CD14-positive monocyte (primary cell): ENCODE results near the gene OGFOD3. TPM values are rescaled to one million over a fixed set of nuclear protein-coding genes. Genes with fewer than 3 reads are reported as not detected.

Experiments used
- DNase-seq, 3 donors: peaks; one replicate each; pipeline ENCODE4 v3.0.0-alpha.2; 2011 to 2022
- H2AFZ ChIP-seq: 2 replicates; pipeline ENCODE4 v1.6.0; 2012; ENCODE audit warnings: mild to moderate bottlenecking, low read depth, low read length, inconsistent platforms; ENCODE audit not compliant: insufficient read depth, poor library complexity, severe bottlenecking
- H3K27ac ChIP-seq, 2 donors: 1 replicate in 1 of 2; 2 replicates in 1 of 2; pipeline ENCODE4 v1.5.1; 2012 to 2013; ENCODE audit warnings: low read length in 2 of 2, control low read depth in 1 of 2, inconsistent platforms in 1 of 2, low read depth in 1 of 2, mild to moderate bottlenecking in 1 of 2
- H3K27me3 ChIP-seq, 2 donors: one replicate each; pipeline versions ENCODE4 v1.6.0 to v1.6.1; 2011 to 2013; ENCODE audit warnings: low read length in 2 of 2; ENCODE audit not compliant: control insufficient read depth in 2 of 2, insufficient read depth in 2 of 2
- H3K36me3 ChIP-seq, 2 donors: replicated peaks in 1 of 2; 1 replicate in 1 of 2; 2 replicates in 1 of 2; pipeline versions ENCODE4 v1.5.1 to v1.6.1; 2012 to 2013; ENCODE audit warnings: low read length in 2 of 2, control low read depth in 1 of 2, inconsistent platforms in 1 of 2, mild to moderate bottlenecking in 1 of 2; ENCODE audit not compliant: insufficient read depth in 2 of 2, control insufficient read depth in 1 of 2
- H3K4me1 ChIP-seq, 2 donors: 1 replicate in 1 of 2; 2 replicates in 1 of 2; pipeline versions ENCODE4 v1.5.1 to v1.6.1; 2012 to 2013; ENCODE audit warnings: low read length in 2 of 2, control low read depth in 1 of 2, inconsistent platforms in 1 of 2, mild to moderate bottlenecking in 1 of 2, moderate library complexity in 1 of 2; ENCODE audit not compliant: insufficient read depth in 2 of 2, control insufficient read depth in 1 of 2
- H3K4me2 ChIP-seq: replicated peaks from 2 replicates; pipeline ENCODE3; 2012; ENCODE audit warnings: low read length, moderate library complexity, mild to moderate bottlenecking; ENCODE audit not compliant: poor library complexity, severe bottlenecking; ENCODE audit errors: extremely low read depth
- H3K4me3 ChIP-seq, 3 experiments: fragments of 200-600 bp in 1 of 3; sonication (generic) in 1 of 3; replicated peaks in 1 of 3; 1 replicate in 2 of 3; 2 replicates in 1 of 3; pipeline ENCODE4 v1.5.1; 2011 to 2013; ENCODE audit warnings: low read length in 3 of 3, mild to moderate bottlenecking in 3 of 3, control low read depth in 2 of 3, low read depth in 2 of 3, inconsistent platforms in 1 of 3, moderate library complexity in 1 of 3
- H3K79me2 ChIP-seq: 2 replicates; pipeline ENCODE4 v1.6.0; 2012; ENCODE audit warnings: mild to moderate bottlenecking, control low read depth, inconsistent platforms, low read length, moderate library complexity; ENCODE audit not compliant: insufficient read depth
- H3K9ac ChIP-seq: 2 replicates; pipeline ENCODE4 v1.6.0; 2017; ENCODE audit warnings: low read length, mild to moderate bottlenecking; ENCODE audit not compliant: insufficient read depth, poor library complexity, severe bottlenecking
- H3K9me3 ChIP-seq, 2 donors: replicated peaks in 1 of 2; 1 replicate in 1 of 2; 2 replicates in 1 of 2; pipeline versions ENCODE4 v1.5.1 to v1.6.1; 2012 to 2013; ENCODE audit warnings: low read length in 2 of 2, control low read depth in 1 of 2; ENCODE audit not compliant: control insufficient read depth in 1 of 2, insufficient read depth in 1 of 2
- H4K20me1 ChIP-seq: 2 replicates; pipeline ENCODE4 v1.6.0; 2012; ENCODE audit warnings: mild to moderate bottlenecking, low read length, control low read depth, moderate library complexity; ENCODE audit not compliant: insufficient read depth
- H3K27ac Mint-ChIP-seq, 7 donors: one replicate each; pipeline ENCODE4 v1.8.0; 2020; ENCODE audit warnings: mild to moderate bottlenecking in 7 of 7, mixed read lengths in 7 of 7, moderate library complexity in 6 of 7, inconsistent platforms in 2 of 7
- H3K27me3 Mint-ChIP-seq, 3 donors: one replicate each; pipeline ENCODE4 v1.8.0; 2021 to 2022; ENCODE audit warnings: low read depth in 3 of 3, mild to moderate bottlenecking in 3 of 3, mixed read lengths in 3 of 3, moderate library complexity in 3 of 3, inconsistent platforms in 1 of 3
- H3K36me3 Mint-ChIP-seq, 2 donors: one replicate each; pipeline ENCODE4 v1.8.0; 2020; ENCODE audit warnings: mixed read lengths in 2 of 2, inconsistent platforms in 1 of 2, mild to moderate bottlenecking in 1 of 2
- H3K4me1 Mint-ChIP-seq: one replicate; pipeline ENCODE4 v1.8.0; 2020; ENCODE audit warnings: mild to moderate bottlenecking, mixed read lengths
- H3K4me3 Mint-ChIP-seq, 2 donors: one replicate each; pipeline ENCODE4 v1.8.0; 2020; ENCODE audit warnings: mild to moderate bottlenecking in 2 of 2, mixed read lengths in 2 of 2, moderate library complexity in 1 of 2
- H3K9me3 Mint-ChIP-seq, 7 donors: one replicate each; pipeline ENCODE4 v1.8.0; 2020 to 2022; ENCODE audit warnings: mixed read lengths in 7 of 7, mild to moderate bottlenecking in 6 of 7, moderate library complexity in 6 of 7, inconsistent platforms in 2 of 7
- CTCF ChIP-seq: fragments of 200-600 bp; IDR thresholded peaks from one replicate; pipeline ENCODE4 v1.8.0; 2022; ENCODE audit warnings: antibody characterized with exemption, mild to moderate bottlenecking
- WGBS: methylation state at CpG from one replicate; pipeline ENCODE4 v1.1.5; 2013; ENCODE audit warnings: missing lambda C conversion rate; ENCODE audit not compliant: insufficient coverage; 5-methylcytosine and 5-hydroxymethylcytosine counted together
- intact Hi-C, 2 donors: fragments of 100-400 bp; cut with micrococcal nuclease; formaldehyde crosslinking; loops; one replicate each; pipeline versions ENCODE4 v1.15.0 to v1.15.1; 2023
- polyA plus RNA-seq, 3 donors: library from polyadenylated mRNA; depleted of rRNA in 1 of 3; unstranded in 2 of 3; stranded (reverse) in 1 of 3; fragments of 300-500 nt in 2 of 3; fragments of >200 nt in 1 of 3; fragmentation: Illumina TruSeq in 2 of 3; gene quantifications; 1 replicate in 2 of 3; 2 replicates in 1 of 3; pipeline ENCODE4 v1.2.3, GENCODE V29; 2012 to 2021

The OGFOD3 gene
- polyA plus RNA-seq, 3 donors = 17.9 to 36.4 (median 25.2) TPM

GRCh38 chr17:82358465-82359350, 59.7 kb downstream of the OGFOD3 start, which contains the start of gene TEX19:
Gene TEX19 (plus strand): TSS chr17:82359247. CDS start chr17:82362151, 2,904 bp downstream.
- Histone ChIP-seq H4K20me1 (no peaks in the 10 kb centered on the region), H3K27me3 (no peaks in the 10 kb centered on the region), H3K27ac (no peak within 1 kb of the TSS), H3K4me3 (no peak within 1 kb of the TSS), H3K4me2 (no peak within 1 kb of the TSS), H3K36me3 (no peaks in the 10 kb centered on the region), H2AFZ (no peak within 1 kb of the TSS), H3K9ac (no peak within 1 kb of the TSS), H3K9me3 (peaks cover 0 to 3% of the 10 kb centered on the region in 2 donors), H3K4me1 (peaks cover 4% of the 10 kb centered on the region in 2 donors), H3K79me2 (no peaks in the 10 kb centered on the region)
- H3K4me1 Mint-ChIP-seq = peaks cover 6% of the 10 kb centered on the region
- H3K27me3 Mint-ChIP-seq = peaks cover 13 to 15% (median 15%) of the 10 kb centered on the region in 3 donors
- no peak for DNase-seq
- peak within 1 kb of the TSS in 2 of 7 donors; percentile 38 to 59 for H3K27ac Mint-ChIP-seq
- peaks cover 0 to 6% (median 0%) of the 10 kb centered on the region in 7 donors for H3K9me3 Mint-ChIP-seq
- peak within 1 kb of the TSS in 1 of 2 donors; percentile 46 for H3K4me3 Mint-ChIP-seq
- no peak for TF ChIP-seq CTCF
- H3K36me3 Mint-ChIP-seq = no peaks in the 10 kb centered on the region
- intact Hi-C loops = loop anchor here (5.0 to 10.0 kb wide), 2 partner anchors 204 to 416 kb away; no protein-coding TSS in a partner anchor
- WGBS = 59% methylated on average over 15 of the region's 21 CpGs

DNA sequence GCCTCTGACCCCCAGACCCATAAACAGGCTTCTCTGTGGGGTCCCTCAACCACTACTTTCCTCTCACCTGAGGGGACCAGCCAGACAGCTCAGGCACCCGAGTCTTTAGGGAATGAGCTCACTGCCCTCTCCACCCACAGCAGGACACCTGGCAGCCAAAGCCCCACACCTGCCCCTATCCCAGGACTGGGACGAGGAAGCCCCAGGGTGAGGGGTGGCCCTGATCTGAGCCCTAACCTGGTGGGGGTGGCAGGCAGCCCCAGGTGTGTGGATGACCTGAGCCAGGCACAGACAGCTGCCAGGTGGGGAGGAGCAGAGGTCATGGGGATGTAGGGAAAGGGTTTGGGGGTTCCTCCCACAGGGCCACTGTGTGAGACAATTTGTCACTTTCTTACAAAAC, 61.0 kb downstream of the OGFOD3 start:
- Histone ChIP-seq H3K27ac (no peak overlapping the region), H4K20me1 (no peaks in the 10 kb centered on the region), H3K4me1 (peaks cover 4% of the 10 kb centered on the region in 2 donors), H3K9me3 (peaks cover 0 to 3% of the 10 kb centered on the region in 2 donors), H2AFZ (no peak overlapping the region), H3K79me2 (no peaks in the 10 kb centered on the region), H3K36me3 (no peaks in the 10 kb centered on the region), H3K4me2 (no peak overlapping the region), H3K27me3 (no peaks in the 10 kb centered on the region), H3K4me3 (no peak overlapping the region), H3K9ac (no peak overlapping the region)
- peaks cover 0 to 6% (median 0%) of the 10 kb centered on the region in 7 donors for H3K9me3 Mint-ChIP-seq
- no peak overlapping the region for H3K27ac Mint-ChIP-seq
- H3K36me3 Mint-ChIP-seq = no peaks in the 10 kb centered on the region
- WGBS = 88% methylated on average over 1 of the region's 2 CpGs
- intact Hi-C loops = loop anchor here (5.0 to 10.0 kb wide), 2 partner anchors 205 to 417 kb away; no protein-coding TSS in a partner anchor
- no peak overlapping the region for H3K4me3 Mint-ChIP-seq
- peaks cover 6% of the 10 kb centered on the region for H3K4me1 Mint-ChIP-seq
- peaks cover 13 to 15% (median 15%) of the 10 kb centered on the region in 3 donors for H3K27me3 Mint-ChIP-seq
- no peak for DNase-seq
- TF ChIP-seq CTCF = no peak
